HG02970 (cell line): Measurements from ENCODE around the gene TMEM135.
"Not testable (repeated sequence)": the region's sequence is repeated elsewhere in the genome, so short reads cannot be mapped to it uniquely, and the experiment has no call there.

ENCODE experiments used
- ATAC-seq: cut with Tn5 transposase; IDR thresholded peaks from one replicate; pipeline ENCODE4 v1.9.1; 2021; ENCODE audit warnings: mild to moderate bottlenecking, moderate library complexity, moderate number of reproducible peaks; ENCODE audit not compliant: unreplicated experiment, low FRiP score

TMEM135 gene

DNA sequence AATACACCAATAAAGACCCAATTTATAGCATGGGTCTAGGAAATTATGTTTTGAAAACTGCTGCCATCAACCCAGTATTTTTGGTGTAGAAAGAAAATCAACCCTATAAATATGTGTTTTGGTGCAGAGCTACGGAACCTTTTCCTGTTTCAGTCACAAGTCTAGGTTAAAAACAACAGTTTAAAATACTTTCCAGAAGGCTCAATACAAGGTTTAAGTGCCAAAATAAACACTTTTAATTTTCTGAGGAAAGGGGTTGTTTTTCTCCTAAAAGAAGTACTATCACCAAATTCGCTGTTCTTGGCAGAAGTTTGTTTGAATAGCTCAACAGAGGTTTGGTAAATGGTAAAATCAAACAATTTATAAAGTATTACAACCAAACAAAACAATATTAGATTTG lies 201.3 kb downstream of the TMEM135 start:
- ATAC-seq, result no peak

DNA sequence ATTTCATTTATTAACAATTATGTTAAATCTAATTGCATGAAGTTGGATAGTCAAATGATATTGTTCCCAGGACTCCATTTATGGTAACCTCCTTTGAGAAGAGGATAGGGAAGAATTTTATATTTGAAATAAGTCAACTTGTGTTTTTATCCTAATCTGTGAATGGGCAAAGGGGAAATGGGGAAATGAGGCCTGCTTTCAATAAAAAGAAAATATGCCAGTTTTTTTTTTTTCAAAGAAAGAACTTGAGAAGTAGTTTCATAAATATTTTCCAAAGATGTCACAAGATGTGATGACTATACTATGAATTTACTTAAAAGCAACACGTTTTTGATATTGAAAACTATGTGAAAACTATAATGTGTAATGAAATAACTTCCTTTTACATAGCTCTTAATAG lies 201.8 kb downstream of the TMEM135 start:
- ATAC-seq, result no peak

DNA sequence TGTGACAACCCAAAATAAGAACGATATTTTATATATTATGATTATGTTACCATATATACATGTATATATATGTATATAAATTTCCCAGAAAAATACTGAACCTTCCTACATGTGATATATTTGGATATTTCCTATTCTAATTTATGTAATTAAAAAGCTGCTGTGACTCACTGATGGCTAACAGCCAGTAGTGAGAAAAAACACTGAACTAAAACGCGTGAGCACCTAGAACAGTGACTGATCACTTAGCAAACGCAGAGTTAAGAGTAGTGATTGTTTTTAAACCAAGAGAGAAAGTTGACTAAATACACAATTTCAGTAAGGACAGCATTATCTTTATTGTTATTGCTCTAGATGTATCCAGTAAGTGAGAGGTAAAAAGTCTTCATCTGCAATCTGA lies 213.8 kb downstream of the TMEM135 start:
- no peak for ATAC-seq

DNA sequence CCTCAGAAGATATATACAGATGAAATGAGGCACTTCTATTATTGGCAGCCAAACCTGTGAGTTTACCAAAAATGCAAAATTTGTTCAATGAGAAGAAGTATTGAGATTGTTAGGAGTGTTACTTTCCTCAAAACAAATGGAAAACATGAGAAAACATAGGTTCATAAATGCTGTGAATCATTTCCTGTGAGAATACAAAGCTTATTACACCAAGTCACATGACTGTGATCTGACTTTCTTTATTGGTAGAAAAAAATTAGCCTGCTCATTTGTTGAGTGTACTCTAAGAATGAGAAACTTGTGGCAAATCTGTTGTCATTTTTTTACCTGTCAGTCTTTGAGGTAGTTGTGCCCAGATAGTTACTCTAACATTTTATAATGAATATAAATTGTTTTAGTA lies 215.1 kb downstream of the TMEM135 start:
- ATAC-seq, result no peak

- ATAC-seq, result no peak
Observed at GRCh38 chr11:87254562-87254961, 216.8 kb downstream of the TMEM135 start.

GRCh38 chr11:87255589-87255988 lies 217.9 kb downstream of the TMEM135 start:
- ATAC-seq, result no peak

DNA sequence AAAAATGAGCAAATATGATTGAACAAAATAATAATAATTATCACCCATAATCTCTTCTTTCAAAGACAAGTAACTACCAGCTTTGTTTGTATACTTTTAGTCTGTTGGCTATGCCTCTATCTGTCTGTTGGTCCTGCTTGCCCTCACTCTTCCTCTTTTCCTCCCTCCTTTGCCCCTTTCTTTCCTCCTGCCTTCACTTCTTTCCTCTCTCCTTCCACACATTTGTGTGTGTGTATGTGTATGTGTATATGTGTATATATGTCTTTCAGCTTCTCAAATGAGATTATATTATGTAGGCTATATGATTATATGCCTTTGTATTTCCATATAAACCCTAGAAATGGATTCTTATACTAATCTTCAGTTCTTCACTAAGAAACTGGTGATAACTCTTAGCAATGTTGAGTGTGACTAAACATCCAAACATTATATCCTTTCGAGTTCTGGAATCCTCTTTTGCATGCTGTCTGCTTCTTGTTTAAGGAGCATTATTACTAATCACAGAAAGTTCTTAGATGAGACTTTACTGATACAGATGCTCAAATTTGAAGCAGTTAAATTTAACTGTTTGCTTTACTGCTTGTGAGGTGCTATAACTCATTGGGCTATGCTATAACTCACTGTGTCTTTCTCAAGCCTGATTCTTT lies 219.1 kb downstream of the TMEM135 start:
- no peak for ATAC-seq

DNA sequence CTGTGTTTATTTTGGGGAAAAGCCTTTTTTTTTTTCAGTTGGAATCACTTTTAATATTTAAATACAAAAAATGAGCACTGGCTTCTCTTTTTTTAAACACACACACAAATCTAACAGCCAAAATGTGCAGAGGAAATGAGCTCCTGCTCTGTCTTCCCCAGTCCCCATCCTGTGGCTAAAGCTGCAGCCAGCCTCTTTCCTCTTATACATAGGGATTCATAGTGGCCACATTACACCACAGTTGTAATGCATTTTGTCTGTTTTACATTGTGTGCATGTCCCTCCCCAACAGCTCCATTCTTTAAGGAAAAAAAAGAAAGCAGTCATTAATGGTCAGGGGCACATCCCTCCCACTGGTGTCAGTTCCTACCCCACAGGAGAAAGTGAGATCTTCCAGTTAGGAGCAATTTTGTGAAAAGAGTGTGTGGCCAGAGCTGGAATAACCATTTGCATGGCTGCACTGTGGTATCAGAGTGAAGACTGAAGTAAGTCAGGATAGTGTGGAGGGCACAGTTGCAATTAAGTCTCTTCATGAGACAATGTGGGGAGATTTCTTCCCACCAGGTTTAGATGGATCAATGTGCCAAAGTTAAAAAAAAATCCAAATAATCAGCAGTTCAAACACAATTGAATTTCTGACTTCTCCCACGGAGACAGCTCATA lies 220.6 kb downstream of the TMEM135 start:
- ATAC-seq, result no peak

DNA sequence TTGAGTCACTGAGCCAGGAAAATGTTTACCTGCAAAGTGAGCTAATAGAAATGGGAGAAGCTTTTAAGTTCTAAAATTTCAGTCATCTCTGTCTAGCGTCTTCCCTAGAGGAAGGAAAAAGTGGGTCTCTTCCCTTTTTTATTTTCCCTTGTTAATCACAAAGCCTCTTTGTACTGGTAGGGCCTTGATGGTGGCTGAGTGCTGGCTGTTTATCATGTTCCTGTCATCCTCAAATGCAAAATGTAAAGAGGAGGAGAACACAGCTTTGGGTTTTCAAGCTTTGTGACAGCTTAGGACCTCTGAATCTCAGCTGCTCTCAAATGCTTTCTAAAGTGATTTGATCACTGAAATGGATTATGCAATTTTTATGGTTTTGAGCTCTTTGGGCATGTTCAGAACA lies 222.0 kb downstream of the TMEM135 start:
- ATAC-seq, result no peak

GRCh38 chr11:87260811-87261210 lies 223.1 kb downstream of the TMEM135 start:
- ATAC-seq, result no peak

DNA sequence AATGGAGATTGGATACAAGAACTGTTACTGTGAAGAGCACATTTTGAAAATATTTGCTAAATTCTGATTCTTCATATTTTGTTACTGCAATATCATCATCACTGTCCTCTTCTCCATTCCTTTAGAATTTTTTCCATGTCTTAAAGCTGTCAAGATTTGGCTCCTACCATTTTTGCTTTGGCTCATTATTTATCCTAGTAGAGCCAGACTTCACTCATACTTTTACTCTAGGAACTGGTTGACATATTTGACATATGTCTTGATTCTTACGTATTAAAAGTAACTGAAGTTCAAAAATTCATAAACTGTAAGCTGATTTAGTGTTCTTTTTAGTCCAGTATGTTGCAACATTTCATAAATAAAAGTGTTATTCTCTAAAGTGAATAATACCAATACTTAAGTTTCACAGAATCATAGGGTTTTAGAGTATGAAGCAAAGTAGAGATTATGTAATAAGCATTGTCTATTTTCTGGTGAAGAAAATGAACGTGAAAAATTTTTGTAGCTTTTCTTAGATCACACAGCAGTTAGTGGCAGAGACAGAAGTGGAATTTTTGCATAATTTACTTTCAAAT lies 225.6 kb downstream of the TMEM135 start:
- no peak for ATAC-seq

GRCh38 chr11:87263979-87264378 lies 226.2 kb downstream of the TMEM135 start:
- ATAC-seq, result no peak

DNA sequence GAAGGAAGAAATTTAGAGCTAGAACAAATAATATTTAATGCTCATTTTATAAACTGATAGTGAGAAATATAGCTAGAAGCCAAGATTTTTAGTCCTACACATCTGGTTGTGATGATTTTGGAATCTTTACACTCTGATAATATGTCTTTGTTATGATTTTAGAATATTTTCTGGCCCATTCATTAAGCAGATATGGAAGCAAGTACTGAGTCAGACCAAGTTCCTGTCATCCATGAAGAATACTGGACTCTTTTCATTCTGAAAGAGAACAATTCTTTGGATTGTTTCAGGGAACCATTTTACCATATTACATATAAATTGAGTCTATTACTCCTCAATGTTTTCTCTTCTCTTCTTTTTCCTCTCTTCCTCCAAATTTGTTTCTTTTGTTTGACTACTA lies 227.4 kb downstream of the TMEM135 start:
- ATAC-seq, result no peak

- no peak for ATAC-seq
Observed at GRCh38 chr11:87265979-87266378, 228.2 kb downstream of the TMEM135 start.

GRCh38 chr11:87266751-87267150 lies 229.0 kb downstream of the TMEM135 start:
- ATAC-seq, result no peak

GRCh38 chr11:87271951-87272350 lies 234.2 kb downstream of the TMEM135 start:
- not testable (repeated sequence) for ATAC-seq

GRCh38 chr11:87275176-87275575 lies 237.4 kb downstream of the TMEM135 start:
- ATAC-seq, result no peak

DNA sequence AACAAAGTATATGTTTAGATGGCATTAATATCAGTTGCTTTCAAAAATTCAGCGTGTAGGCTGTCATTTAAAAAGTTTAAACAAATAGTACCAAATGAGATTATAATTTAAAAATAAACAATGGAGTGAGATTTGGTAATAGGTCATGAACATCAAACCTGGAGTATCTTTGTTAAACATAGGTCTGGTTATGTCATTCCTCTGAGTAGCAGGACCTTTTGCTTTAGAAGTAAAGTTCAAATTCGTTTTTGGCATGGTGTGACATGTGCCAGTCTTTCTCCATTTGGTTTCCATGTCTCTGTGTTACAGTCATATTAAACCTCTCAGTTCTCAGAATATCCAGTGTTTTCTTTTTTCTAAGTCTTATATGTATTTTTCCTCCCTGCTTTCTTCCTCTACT lies 242.4 kb downstream of the TMEM135 start:
- ATAC-seq, result no peak

DNA sequence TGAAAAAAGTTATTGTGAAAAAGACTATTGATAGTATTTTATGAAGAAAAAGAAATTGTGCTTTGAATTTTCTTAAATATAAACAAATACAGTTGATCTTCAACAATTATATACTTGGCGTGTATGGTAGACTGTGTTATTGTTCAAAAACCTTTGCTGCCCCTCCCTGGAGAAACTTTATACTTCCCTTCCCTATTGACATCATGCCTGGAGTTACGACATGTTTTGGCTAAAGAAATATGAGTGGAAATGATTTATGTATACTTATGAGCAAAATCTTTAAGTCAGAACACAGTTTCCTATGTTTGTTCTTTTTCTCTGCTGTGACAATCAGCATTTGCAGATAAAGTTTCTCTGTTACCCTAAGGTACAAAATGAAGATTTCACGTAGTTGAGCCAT lies 243.8 kb downstream of the TMEM135 start:
- no peak for ATAC-seq

DNA sequence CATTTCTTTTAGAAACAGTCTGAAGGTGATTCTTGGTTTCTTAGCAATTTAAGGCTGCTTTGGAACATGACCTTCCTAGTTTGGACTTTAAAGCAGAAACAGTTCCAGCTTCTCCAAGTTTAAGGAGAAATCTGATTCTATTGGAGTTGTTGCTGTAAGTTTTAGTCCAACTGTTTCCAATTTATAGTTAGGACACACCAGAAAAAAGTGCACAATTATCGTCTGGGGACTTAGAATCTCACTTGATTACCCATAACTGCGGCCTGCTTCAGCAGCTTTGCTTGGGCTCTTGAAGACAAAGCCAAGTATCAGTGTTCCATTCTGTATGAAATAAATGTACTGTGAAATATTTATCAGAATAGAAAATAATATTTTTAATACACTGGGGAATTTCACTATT lies 246.6 kb downstream of the TMEM135 start:
- ATAC-seq, result no peak

DNA sequence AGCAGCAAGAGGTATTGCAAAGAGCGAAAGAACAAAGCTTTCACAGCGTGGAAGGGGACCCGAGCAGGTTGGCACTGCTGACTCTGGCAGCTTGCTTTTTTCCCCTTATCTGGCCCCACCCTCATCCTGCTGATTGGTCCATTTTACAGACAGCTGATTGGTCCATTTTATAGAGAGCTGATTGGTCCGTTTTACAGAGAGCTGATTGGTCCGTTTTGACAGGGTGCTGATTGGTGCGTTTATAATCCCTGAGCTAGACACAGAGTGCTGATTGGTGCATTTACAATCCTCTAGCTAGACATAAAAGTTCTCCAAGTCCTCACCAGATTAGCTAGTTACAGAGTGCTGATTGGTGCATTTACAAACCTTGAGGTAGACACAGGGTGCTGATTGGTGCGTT lies 247.9 kb downstream of the TMEM135 start:
- not testable (repeated sequence) for ATAC-seq

- no peak for ATAC-seq
Observed at GRCh38 chr11:87286338-87286737, 248.6 kb downstream of the TMEM135 start.
